Endometrial microvascular endothelial cells (primary cell): ENCODE results near the gene TGDS. TPM values are rescaled to one million over a fixed set of nuclear protein-coding genes. Genes with fewer than 3 reads are reported as not detected.
"Not testable (repeated sequence)": the region's sequence is repeated elsewhere in the genome, so short reads cannot be mapped to it uniquely, and the experiment has no call there.

Source experiments
- in situ Hi-C: cut with HindIII; loops from 2 replicates; pipeline ENCODE4 v1.10.0; 2017; ENCODE audit warnings: low sequenced_read_pairs, low pct_unique_long_range_greater_than_20kb; ENCODE audit errors: inconsistent ontology term
- total RNA-seq: library from RNA; depleted of rRNA; stranded (reverse); fragments of >200 nt; gene quantifications from one replicate; pipeline ENCODE4 v1.2.3, GENCODE V29; 2015; ENCODE audit errors: inconsistent ontology term

The TGDS gene
- total RNA-seq, 1 donor from 2014 or later: 26.2 TPM

GRCh38 chr13:94557684-94558235 lies 38.2 kb downstream of the TGDS start:
- in situ Hi-C loops: no loop called here

- in situ Hi-C loops: no loop called here
Observed at GRCh38 chr13:94556621-94557020, 39.3 kb downstream of the TGDS start.

GRCh38 chr13:94556041-94556440 lies 39.9 kb downstream of the TGDS start:
- in situ Hi-C loops: no loop called here

- in situ Hi-C loops: no loop called here
Observed at GRCh38 chr13:94553766-94554165, 42.2 kb downstream of the TGDS start.

GRCh38 chr13:94552095-94552494 lies 43.9 kb downstream of the TGDS start:
- in situ Hi-C loops: no loop called here

GRCh38 chr13:94550062-94550738 lies 45.8 kb downstream of the TGDS start:
- in situ Hi-C loops: no loop called here

GRCh38 chr13:94549232-94550061 lies 46.5 kb downstream of the TGDS start:
- in situ Hi-C loops: no loop called here

- in situ Hi-C loops: no loop called here
Observed at GRCh38 chr13:94548821-94549231, 47.1 kb downstream of the TGDS start.

- in situ Hi-C loops: no loop called here
Observed at GRCh38 chr13:94548382-94548781, 47.6 kb downstream of the TGDS start.

- in situ Hi-C loops: no loop called here
Observed at GRCh38 chr13:94546061-94546839, 49.7 kb downstream of the TGDS start.

GRCh38 chr13:94544922-94545321 lies 51.0 kb downstream of the TGDS start:
- in situ Hi-C loops: no loop called here

- in situ Hi-C loops: no loop called here
Observed at GRCh38 chr13:94542917-94543316, 53.0 kb downstream of the TGDS start.

- in situ Hi-C loops: no loop called here
Observed at GRCh38 chr13:94537740-94538630, 58.0 kb downstream of the TGDS start.

- in situ Hi-C loops: no loop called here
Observed at GRCh38 chr13:94535775-94536174, 60.2 kb downstream of the TGDS start.

- in situ Hi-C loops: no loop called here
Observed at GRCh38 chr13:94535231-94535630, 60.7 kb downstream of the TGDS start.

- in situ Hi-C loops: no loop called here
Observed at GRCh38 chr13:94534166-94534565, 61.8 kb downstream of the TGDS start.

GRCh38 chr13:94532278-94532677 lies 63.7 kb downstream of the TGDS start:
- in situ Hi-C loops: not testable (repeated sequence)

- in situ Hi-C loops: not testable (repeated sequence)
Observed at GRCh38 chr13:94526956-94527355, 69.0 kb downstream of the TGDS start.
